Trophoblast cell (in vitro differentiated cells and primary cell): ENCODE data around the gene CADPS.

Experiments used
- DNase-seq, 2 donors: peaks; one replicate each; pipeline ENCODE4 v3.0.0-alpha.2; 2016
- H2AFZ ChIP-seq: 2 replicates; pipeline ENCODE4 v1.6.1; 2013; ENCODE audit warnings: low read length, moderate library complexity, mild to moderate bottlenecking; ENCODE audit not compliant: insufficient read depth, poor library complexity
- H2AK5ac ChIP-seq: 2 replicates; pipeline ENCODE4 v1.6.1; 2013; ENCODE audit warnings: mild to moderate bottlenecking, low read length
- H2BK120ac ChIP-seq: 2 replicates; pipeline ENCODE4 v1.6.1; 2013; ENCODE audit warnings: low read length, mild to moderate bottlenecking, moderate library complexity; ENCODE audit not compliant: insufficient read depth, poor library complexity
- H2BK12ac ChIP-seq: 2 replicates; pipeline ENCODE4 v1.6.1; 2013; ENCODE audit warnings: mild to moderate bottlenecking, low read length, moderate library complexity
- H2BK5ac ChIP-seq: 2 replicates; pipeline ENCODE4 v1.6.1; 2013; ENCODE audit warnings: low read length, low read depth, moderate library complexity, mild to moderate bottlenecking; ENCODE audit not compliant: poor library complexity
- H3K14ac ChIP-seq: 2 replicates; pipeline ENCODE4 v1.6.1; 2013; ENCODE audit warnings: mild to moderate bottlenecking, low read length
- H3K18ac ChIP-seq: 2 replicates; pipeline ENCODE4 v1.6.1; 2013; ENCODE audit warnings: mild to moderate bottlenecking, low read length
- H3K23ac ChIP-seq: 2 replicates; pipeline ENCODE4 v1.6.1; 2013; ENCODE audit warnings: low read length
- H3K27ac ChIP-seq: 2 replicates; pipeline ENCODE4 v1.5.1; 2013; ENCODE audit warnings: low read depth, mild to moderate bottlenecking, inconsistent platforms, low read length, moderate library complexity
- H3K27me3 ChIP-seq: 2 replicates; pipeline ENCODE4 v1.6.1; 2013; ENCODE audit warnings: inconsistent platforms, mild to moderate bottlenecking, low read length, moderate library complexity; ENCODE audit not compliant: insufficient read depth
- H3K36me3 ChIP-seq, 2 experiments: 1 replicate in 1 of 2; 2 replicates in 1 of 2; pipeline ENCODE4 v1.6.1; 2013; ENCODE audit warnings: low read length in 2 of 2, mild to moderate bottlenecking in 2 of 2, moderate library complexity in 1 of 2; ENCODE audit not compliant: insufficient read depth in 2 of 2, control insufficient read depth in 1 of 2
- H3K4ac ChIP-seq: 2 replicates; pipeline ENCODE4 v1.6.1; 2013; ENCODE audit warnings: low read depth, mild to moderate bottlenecking, low read length, moderate library complexity
- H3K4me1 ChIP-seq, 2 experiments: 1 replicate in 1 of 2; 2 replicates in 1 of 2; pipeline ENCODE4 v1.6.1; 2013; ENCODE audit warnings: low read length in 2 of 2, mild to moderate bottlenecking in 2 of 2, moderate library complexity in 1 of 2; ENCODE audit not compliant: insufficient read depth in 2 of 2, control insufficient read depth in 1 of 2
- H3K4me2 ChIP-seq: 2 replicates; pipeline ENCODE4 v1.6.1; 2013; ENCODE audit warnings: inconsistent platforms, mild to moderate bottlenecking, low read length, moderate library complexity
- H3K4me3 ChIP-seq: 2 replicates; pipeline ENCODE4 v1.5.1; 2013; ENCODE audit warnings: mild to moderate bottlenecking, low read depth, low read length, inconsistent platforms
- H3K79me1 ChIP-seq: one replicate; pipeline ENCODE4 v1.6.1; 2013; ENCODE audit warnings: low read length
- H3K79me2 ChIP-seq: 2 replicates; pipeline ENCODE4 v1.6.1; 2013; ENCODE audit warnings: low read length, mild to moderate bottlenecking; ENCODE audit not compliant: control insufficient read depth, insufficient read depth, poor library complexity
- H3K9ac ChIP-seq: 2 replicates; pipeline ENCODE4 v1.6.1; 2013; ENCODE audit warnings: mild to moderate bottlenecking, low read length
- H3K9me3 ChIP-seq: 2 replicates; pipeline ENCODE4 v1.6.1; 2013; ENCODE audit warnings: low read depth, mild to moderate bottlenecking, control low read depth, inconsistent platforms, low read length; ENCODE audit not compliant: insufficient read depth
- H4K12ac ChIP-seq: 2 replicates; pipeline ENCODE4 v1.6.1; 2013; ENCODE audit warnings: low read depth, mild to moderate bottlenecking, low read length, moderate library complexity
- H4K8ac ChIP-seq: 2 replicates; pipeline ENCODE4 v1.6.1; 2013; ENCODE audit warnings: low read depth, mild to moderate bottlenecking, low read length, moderate library complexity
- H4K91ac ChIP-seq: one replicate; pipeline ENCODE4 v1.6.1; 2013; ENCODE audit warnings: low read depth, mild to moderate bottlenecking, low read length, moderate library complexity
- WGBS: extraction: QIAGEN DNeasy Blood & Tissue Kit; methylation state at CpG from one replicate; pipeline ENCODE4 v1.1.7; 2013; ENCODE audit warnings: missing lambda C conversion rate; ENCODE audit not compliant: insufficient read length, insufficient coverage; ENCODE audit errors: extremely low coverage; 5-methylcytosine and 5-hydroxymethylcytosine counted together

The CADPS gene

GRCh38 chr3:62839748-62840147, 35.5 kb downstream of the CADPS start:
- H3K18ac ChIP-seq, result no peak overlapping the region
- no peak overlapping the region for H2BK12ac ChIP-seq
- H2BK5ac ChIP-seq, result no peak overlapping the region
- no peak for DNase-seq
- no peak overlapping the region for H3K9ac ChIP-seq
- no peak overlapping the region for H3K4me3 ChIP-seq
- H4K91ac ChIP-seq, result no peak overlapping the region
- H3K79me2 ChIP-seq, result no peaks in the 10 kb centered on the region
- H2AFZ ChIP-seq, result no peak overlapping the region
- H4K12ac ChIP-seq, result no peak overlapping the region
- no peak overlapping the region for H3K27ac ChIP-seq
- no peaks in the 10 kb centered on the region for H3K9me3 ChIP-seq
- no peak overlapping the region for H3K4ac ChIP-seq
- no peaks in the 10 kb centered on the region for H3K79me1 ChIP-seq
- no peaks in the 10 kb centered on the region for H3K36me3 ChIP-seq
- no peak overlapping the region for H2BK120ac ChIP-seq
- no peak overlapping the region for H3K23ac ChIP-seq
- H2AK5ac ChIP-seq, result no peak overlapping the region
- no peak overlapping the region for H4K8ac ChIP-seq
- no peaks in the 10 kb centered on the region for H3K27me3 ChIP-seq
- H3K4me2 ChIP-seq, result no peak overlapping the region
- no peak overlapping the region for H3K14ac ChIP-seq
- WGBS, result no CpG with 5 or more reads among the region's 1 CpG
- H3K4me1 ChIP-seq, result no peaks in the 10 kb centered on the region

- no peak overlapping the region for H3K4me2 ChIP-seq
- no peaks in the 10 kb centered on the region for H3K4me1 ChIP-seq
- no peak overlapping the region for H3K14ac ChIP-seq
- H2AK5ac ChIP-seq, result no peak overlapping the region
- no peak overlapping the region for H3K9ac ChIP-seq
- H2BK120ac ChIP-seq, result no peak overlapping the region
- H4K91ac ChIP-seq, result no peak overlapping the region
- H3K9me3 ChIP-seq, result no peaks in the 10 kb centered on the region
- no peak overlapping the region for H4K12ac ChIP-seq
- H3K79me2 ChIP-seq, result no peaks in the 10 kb centered on the region
- H3K79me1 ChIP-seq, result no peaks in the 10 kb centered on the region
- no peak overlapping the region for H3K18ac ChIP-seq
- H3K4ac ChIP-seq, result no peak overlapping the region
- H4K8ac ChIP-seq, result no peak overlapping the region
- H3K4me3 ChIP-seq, result no peak overlapping the region
- WGBS, result no CpG with 5 or more reads among the region's 6 CpGs
- H2BK12ac ChIP-seq, result no peak overlapping the region
- H2AFZ ChIP-seq, result no peak overlapping the region
- no peak overlapping the region for H2BK5ac ChIP-seq
- no peak overlapping the region for H3K27ac ChIP-seq
- H3K27me3 ChIP-seq, result no peaks in the 10 kb centered on the region
- H3K36me3 ChIP-seq, result no peaks in the 10 kb centered on the region
- H3K23ac ChIP-seq, result no peak overlapping the region
- no peak for DNase-seq
Observed at GRCh38 chr3:62837145-62837787, 38.0 kb downstream of the CADPS start.

- H2BK5ac ChIP-seq, result no peak overlapping the region
- H3K79me2 ChIP-seq, result no peaks in the 10 kb centered on the region
- H3K4me3 ChIP-seq, result no peak overlapping the region
- no peaks in the 10 kb centered on the region for H3K36me3 ChIP-seq
- H3K4me1 ChIP-seq, result no peaks in the 10 kb centered on the region
- no peak overlapping the region for H2BK120ac ChIP-seq
- no peak overlapping the region for H3K18ac ChIP-seq
- no peaks in the 10 kb centered on the region for H3K27me3 ChIP-seq
- H2BK12ac ChIP-seq, result no peak overlapping the region
- no peak overlapping the region for H4K12ac ChIP-seq
- no CpG with 5 or more reads among the region's 3 CpGs for WGBS
- no peak overlapping the region for H3K27ac ChIP-seq
- no peak overlapping the region for H3K9ac ChIP-seq
- no peaks in the 10 kb centered on the region for H3K9me3 ChIP-seq
- no peak overlapping the region for H3K23ac ChIP-seq
- H3K79me1 ChIP-seq, result no peaks in the 10 kb centered on the region
- no peak overlapping the region for H2AFZ ChIP-seq
- H4K91ac ChIP-seq, result no peak overlapping the region
- no peak overlapping the region for H3K4ac ChIP-seq
- H2AK5ac ChIP-seq, result no peak overlapping the region
- H3K4me2 ChIP-seq, result no peak overlapping the region
- no peak overlapping the region for H4K8ac ChIP-seq
- H3K14ac ChIP-seq, result no peak overlapping the region
- DNase-seq, result no peak
Observed at GRCh38 chr3:62835554-62836236, 39.5 kb downstream of the CADPS start.

GRCh38 chr3:62833538-62833937, 41.7 kb downstream of the CADPS start:
- Histone ChIP-seq H3K79me2 (no peaks in the 10 kb centered on the region), H4K8ac (no peak overlapping the region), H2AFZ (no peak overlapping the region), H4K12ac (no peak overlapping the region), H3K4me3 (no peak overlapping the region), H3K9ac (no peak overlapping the region), H3K23ac (no peak overlapping the region), H3K79me1 (no peaks in the 10 kb centered on the region), H2BK12ac (no peak overlapping the region), H3K27me3 (no peaks in the 10 kb centered on the region), H3K4me1 (no peaks in the 10 kb centered on the region), H3K9me3 (no peaks in the 10 kb centered on the region), H2BK120ac (no peak overlapping the region), H2AK5ac (no peak overlapping the region), H4K91ac (no peak overlapping the region), H3K4ac (no peak overlapping the region), H3K27ac (no peak overlapping the region), H2BK5ac (no peak overlapping the region), H3K36me3 (no peaks in the 10 kb centered on the region), H3K18ac (no peak overlapping the region), H3K4me2 (no peak overlapping the region), H3K14ac (no peak overlapping the region)
- peak in 1 of 2 donors; percentile 2 for DNase-seq
